ENCODE data around the gene CEACAM21. TPM values are rescaled to one million over a fixed set of nuclear protein-coding genes. Genes with fewer than 3 reads are reported as not detected.

The CEACAM21 gene
- polyA plus RNA-seq, 2 of the 4 experiments (the other 2 are of a cell fraction): not detected

- Histone ChIP-seq H3K9me3 (peaks cover 17% of the 10 kb centered on the region; the same call in 2 of the 3 replicates), H3K27ac (no peak overlapping the region), H3K4me1 (peaks cover 7% of the 10 kb centered on the region; the same call in 2 of the 3 replicates), H3K4me3 (no peak overlapping the region), H3K4me2 (no peak overlapping the region)
- no peak for DNase-seq (ENCODE audit: low read depth in 1 of 2, low spot score in 1 of 2)
- no peak for ATAC-seq
- TF ChIP-seq CBX8 (IDR thresholded peaks at IDR 0.05) (peak; percentile 66; the same call in 1 of the 2 replicates), PHF8 (IDR thresholded peaks at IDR 0.05; ENCODE audit: borderline replicate concordance, low read depth) (no peak), RNF2 (IDR thresholded peaks at IDR 0.05; ENCODE audit: borderline replicate concordance, low read depth) (peak; percentile 94; the same call in 1 of the 2 replicates)
- CTCF ChIA-PET: interaction anchor here (0.8 to 9.7 kb wide), 9 partner anchors 10 to 252 kb away, joined by 3 to 76 read pairs (median 6); no protein-coding TSS in a partner anchor
- FAIRE-seq: no peak
- POLR2A ChIA-PET: no interaction called here
These were observed 43.4 kb upstream of the CEACAM21 start for GRCh38 chr19:41532526-41532925.

- Histone ChIP-seq H3K9me3 (peaks cover 21% of the 10 kb centered on the region; the same call in 2 of the 3 replicates), H3K4me2 (no peak overlapping the region), H3K4me3 (no peak overlapping the region), H3K27ac (no peak overlapping the region), H3K4me1 (peaks cover 7% of the 10 kb centered on the region; the same call in 2 of the 3 replicates)
- ATAC-seq (no peak), FAIRE-seq (no peak), DNase-seq (ENCODE audit: low read depth in 1 of 2, low spot score in 1 of 2) (no peak)
- POLR2A ChIA-PET: no interaction called here
- CTCF ChIA-PET: interaction anchor here (0.9 to 9.7 kb wide), 9 partner anchors 13 to 251 kb away, joined by 3 to 76 read pairs (median 4); no protein-coding TSS in a partner anchor
- 2% methylated on average over 1 of the region's 1 CpG for WGBS (ENCODE audit: missing lambda C conversion rate)
- TF ChIP-seq ZFP36 (IDR thresholded peaks at IDR 0.05; ENCODE audit: borderline replicate concordance, partially characterized antibody) (no peak), ATOH8 (CRISPR knock-in tag; IDR thresholded peaks at IDR 0.05; ENCODE audit: low read depth) (no peak), KDM5A (IDR thresholded peaks at IDR 0.05) (no peak), MAZ (IDR thresholded peaks at IDR 0.05; ENCODE audit: borderline replicate concordance, low read depth, low read length) (no peak), RCOR1 (IDR thresholded peaks at IDR 0.05; ENCODE audit: low read depth, low read length) (no peak)
These were observed 42.2 kb upstream of the CEACAM21 start for GRCh38 chr19:41533671-41534215.

- H3K4me2 ChIP-seq: no peak overlapping the region
- H3K4me1 ChIP-seq: peaks cover 7% of the 10 kb centered on the region; the same call in 2 of the 3 replicates
- no peak overlapping the region for H3K4me3 ChIP-seq
- FAIRE-seq (no peak), ATAC-seq (no peak), DNase-seq (ENCODE audit: low read depth in 1 of 2, low spot score in 1 of 2) (no peak)
- WGBS (ENCODE audit: missing lambda C conversion rate): 26% methylated on average over 4 of the region's 4 CpGs
- peaks cover 21% of the 10 kb centered on the region; the same call in 2 of the 3 replicates for H3K9me3 ChIP-seq
- H3K27ac ChIP-seq: no peak overlapping the region
- TF ChIP-seq HOXB13 (CRISPR knock-in tag; IDR thresholded peaks at IDR 0.05; ENCODE audit: low read depth) (no peak), TP53 (CRISPR knock-in tag; IDR thresholded peaks at IDR 0.05) (no peak), CHD4 (IDR thresholded peaks at IDR 0.05; ENCODE audit: borderline replicate concordance) (no peak), ELK1 (IDR thresholded peaks at IDR 0.05; ENCODE audit: low read depth, low read length) (no peak), RAD21 (conservative IDR thresholded peaks at IDR 0.05 in 1 of 2, IDR thresholded peaks at IDR 0.05 in 1 of 2) (no peak), HDAC2 (IDR thresholded peaks at IDR 0.05) (no peak), HOXA7 (CRISPR knock-in tag; IDR thresholded peaks at IDR 0.05) (no peak), MAZ (IDR thresholded peaks at IDR 0.05; ENCODE audit: borderline replicate concordance, low read depth, low read length) (no peak), ZNF302 (CRISPR knock-in tag; IDR thresholded peaks at IDR 0.05) (no peak), MAX (IDR thresholded peaks at IDR 0.05) (no peak), ZFP36 (IDR thresholded peaks at IDR 0.05; ENCODE audit: borderline replicate concordance, partially characterized antibody) (no peak), EP300 (IDR thresholded peaks at IDR 0.05) (no peak), RARB (CRISPR knock-in tag; IDR thresholded peaks at IDR 0.05) (no peak), GATA3 (IDR thresholded peaks at IDR 0.05; ENCODE audit: borderline replicate concordance) (no peak)
- ChIA-PET POLR2A (no interaction called here), CTCF (interaction anchor here (1.6 to 15.7 kb wide), 6 partner anchors 28 to 172 kb away, joined by 3 to 169 read pairs (median 30); no protein-coding TSS in a partner anchor)
These were observed 40.8 kb upstream of the CEACAM21 start for GRCh38 chr19:41535029-41535622.

Measured in A549 (cell line).